ENCODE results near the gene CFAP298.

Gene CFAP298

GRCh38 chr21:32599091-32599490, 13.1 kb downstream of the CFAP298 start:
- DNase-seq (ENCODE audit: low spot score) = no peak

- DNase-seq (ENCODE audit: low spot score) = no peak
Measured at GRCh38 chr21:32597205-32597604, 15.0 kb downstream of the CFAP298 start.

- DNase-seq (ENCODE audit: low spot score) = no peak
Measured at GRCh38 chr21:32595431-32595830, 16.7 kb downstream of the CFAP298 start.

GRCh38 chr21:32593690-32594089, 18.5 kb downstream of the CFAP298 start:
- DNase-seq (ENCODE audit: low spot score) = no peak

- no peak for DNase-seq (ENCODE audit: low spot score)
Measured at GRCh38 chr21:32592929-32593502, 19.2 kb downstream of the CFAP298 start.

GRCh38 chr21:32590130-32590529, 22.0 kb downstream of the CFAP298 start:
- DNase-seq (ENCODE audit: low spot score) = no peak

- no peak for DNase-seq (ENCODE audit: low spot score)
Measured at GRCh38 chr21:32587651-32588050, 24.5 kb downstream of the CFAP298 start.

GRCh38 chr21:32587120-32587519, 25.1 kb downstream of the CFAP298 start:
- no peak for DNase-seq (ENCODE audit: low spot score)

GRCh38 chr21:32585970-32586369, 26.2 kb downstream of the CFAP298 start:
- DNase-seq (ENCODE audit: low spot score) = no peak

GRCh38 chr21:32585042-32585710, 27.0 kb downstream of the CFAP298 start, which contains the start of gene TCP10L:
TSS of gene TCP10L (minus strand) at chr21:32585523. CDS start at chr21:32584304, 1,219 bp downstream.
- DNase-seq (ENCODE audit: low spot score) = no peak

GRCh38 chr21:32584472-32584871, 27.7 kb downstream of the CFAP298 start:
- no peak for DNase-seq (ENCODE audit: low spot score)

GRCh38 chr21:32581732-32582131, 30.4 kb downstream of the CFAP298 start:
- no peak for DNase-seq (ENCODE audit: low spot score)

GRCh38 chr21:32580949-32581348, 31.2 kb downstream of the CFAP298 start:
- DNase-seq (ENCODE audit: low spot score) = no peak

GRCh38 chr21:32578107-32578691, 34.0 kb downstream of the CFAP298 start:
- DNase-seq (ENCODE audit: low spot score) = peak; percentile 17

GRCh38 chr21:32576011-32576410, 36.2 kb downstream of the CFAP298 start:
- DNase-seq (ENCODE audit: low spot score) = no peak

GRCh38 chr21:32574946-32575925, 36.9 kb downstream of the CFAP298 start:
- no peak for DNase-seq (ENCODE audit: low spot score)

GRCh38 chr21:32572574-32573420, 39.4 kb downstream of the CFAP298 start:
- no peak for DNase-seq (ENCODE audit: low spot score)

- DNase-seq (ENCODE audit: low spot score) = no peak
Measured at GRCh38 chr21:32570456-32570855, 41.7 kb downstream of the CFAP298 start.

GRCh38 chr21:32569261-32570230, 42.6 kb downstream of the CFAP298 start:
- peak; percentile 86 for DNase-seq (ENCODE audit: low spot score)

GRCh38 chr21:32567626-32568025, 44.6 kb downstream of the CFAP298 start:
- no peak for DNase-seq (ENCODE audit: low spot score)

Measured in CD4-positive, alpha-beta T cell treated with Interleukin-2 at 100 ng/mL for 4 hours (primary cell).